ENCODE measurements around the gene ZNF471. TPM values are rescaled to one million over a fixed set of nuclear protein-coding genes. Genes with fewer than 3 reads are reported as not detected.

Gene ZNF471
- total RNA-seq, 1 experiment from 2014 or later: 0.07 TPM

DNA sequence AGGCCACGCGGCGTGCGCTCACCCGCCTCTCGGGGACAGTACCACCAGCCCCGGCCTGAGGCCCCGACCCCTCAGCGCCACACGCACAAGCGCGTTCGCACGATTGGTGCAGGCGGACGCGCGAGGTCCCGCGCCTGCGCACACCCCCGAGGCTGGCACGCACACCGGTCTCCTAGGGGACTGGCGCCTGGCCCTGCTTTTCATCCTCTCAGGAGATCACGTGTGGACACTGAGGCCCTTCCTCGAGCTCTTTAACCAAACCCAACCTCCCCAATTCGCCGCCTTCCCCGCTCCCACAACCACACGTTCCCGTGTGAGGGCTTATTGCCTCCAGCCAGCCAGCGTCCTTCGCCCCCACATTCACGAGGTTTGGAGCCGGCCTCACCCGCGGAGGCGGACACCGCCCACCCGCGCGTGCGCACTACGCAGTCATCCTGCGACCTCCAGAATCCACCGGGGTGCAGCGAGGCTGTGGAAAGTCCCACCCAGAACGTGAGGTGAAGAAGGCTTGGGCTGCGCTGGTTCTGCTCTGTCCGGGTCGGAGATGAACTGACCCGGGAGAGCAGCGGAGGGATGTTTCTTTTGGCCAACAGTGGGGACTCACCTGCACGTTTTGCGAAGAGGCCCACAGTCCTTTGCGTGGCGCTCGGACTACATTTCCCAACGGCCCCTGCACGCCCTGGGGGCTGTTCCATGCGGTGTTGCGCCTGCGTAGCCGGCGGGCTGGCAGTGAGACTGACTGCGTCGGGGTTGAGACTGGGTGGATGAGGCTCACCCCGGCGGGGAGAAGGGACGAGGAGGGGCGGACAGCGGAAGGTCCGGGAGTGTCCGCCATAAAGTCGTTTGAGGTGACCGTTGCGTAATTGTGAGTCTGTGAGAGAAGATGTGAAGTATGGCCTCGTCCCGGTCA lies 30.0 kb upstream of the ZNF471 start:
- no TSS peak for BruUV-seq (replicated peaks)
- POLR2A ChIA-PET (ENCODE audit: unreplicated experiment): no interaction called here
- Histone ChIP-seq H3K9me2 (replicated peaks; ENCODE audit: low read length) (no peaks in the 10 kb centered on the region), H3K9ac (ENCODE audit: low read length) (peak overlapping the region; percentile 59), H3K27me3 (ENCODE audit: low read length) (no peaks in the 10 kb centered on the region), H3K4me1 (ENCODE audit: insufficient read depth, low read length) (no peaks in the 10 kb centered on the region), H3K79me2 (ENCODE audit: low read length) (peaks cover 31% of the 10 kb centered on the region), H3K9me3 (ENCODE audit: low read length) (peaks cover 60% of the 10 kb centered on the region), H3K4me2 (ENCODE audit: low read length) (peak overlapping the region; percentile 91), H3K27ac (ENCODE audit: low read length) (peak overlapping the region; percentile 39), H3K4me3 (ENCODE audit: low read length) (peak overlapping the region; percentile 65), H3K36me3 (ENCODE audit: low read depth, low read length) (peaks cover 36% of the 10 kb centered on the region), H2AFZ (ENCODE audit: low read length) (peak overlapping the region; percentile 97), H3F3A (ENCODE audit: low read length, unreplicated experiment) (no peaks in the 10 kb centered on the region), H4K20me1 (ENCODE audit: low read length) (no peaks in the 10 kb centered on the region)
- TF ChIP-seq, protein P1, sequence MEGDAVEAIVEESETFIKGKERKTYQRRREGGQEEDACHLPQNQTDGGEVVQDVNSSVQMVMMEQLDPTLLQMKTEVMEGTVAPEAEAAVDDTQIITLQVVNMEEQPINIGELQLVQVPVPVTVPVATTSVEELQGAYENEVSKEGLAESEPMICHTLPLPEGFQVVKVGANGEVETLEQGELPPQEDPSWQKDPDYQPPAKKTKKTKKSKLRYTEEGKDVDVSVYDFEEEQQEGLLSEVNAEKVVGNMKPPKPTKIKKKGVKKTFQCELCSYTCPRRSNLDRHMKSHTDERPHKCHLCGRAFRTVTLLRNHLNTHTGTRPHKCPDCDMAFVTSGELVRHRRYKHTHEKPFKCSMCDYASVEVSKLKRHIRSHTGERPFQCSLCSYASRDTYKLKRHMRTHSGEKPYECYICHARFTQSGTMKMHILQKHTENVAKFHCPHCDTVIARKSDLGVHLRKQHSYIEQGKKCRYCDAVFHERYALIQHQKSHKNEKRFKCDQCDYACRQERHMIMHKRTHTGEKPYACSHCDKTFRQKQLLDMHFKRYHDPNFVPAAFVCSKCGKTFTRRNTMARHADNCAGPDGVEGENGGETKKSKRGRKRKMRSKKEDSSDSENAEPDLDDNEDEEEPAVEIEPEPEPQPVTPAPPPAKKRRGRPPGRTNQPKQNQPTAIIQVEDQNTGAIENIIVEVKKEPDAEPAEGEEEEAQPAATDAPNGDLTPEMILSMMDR (conservative IDR thresholded peaks at IDR 0.05; ENCODE audit: low read depth, low read length): no peak
- TF ChIP-seq EZH2phosphoT487 (IDR thresholded peaks at IDR 0.05; ENCODE audit: borderline replicate concordance, low read length) (no peak), EZH2 (IDR thresholded peaks at IDR 0.05; ENCODE audit: low read length, unreplicated experiment) (no peak)
- peak; percentile 86 for DNase-seq
- ATAC-seq: peak; percentile 90
- CTCF ChIA-PET: no interaction called here
- intact Hi-C loops (cut with micrococcal nuclease): loop anchor here (5.0 kb wide), 1 partner anchor 335 kb away; the partner anchor contains the start of gene ZNF444

DNA sequence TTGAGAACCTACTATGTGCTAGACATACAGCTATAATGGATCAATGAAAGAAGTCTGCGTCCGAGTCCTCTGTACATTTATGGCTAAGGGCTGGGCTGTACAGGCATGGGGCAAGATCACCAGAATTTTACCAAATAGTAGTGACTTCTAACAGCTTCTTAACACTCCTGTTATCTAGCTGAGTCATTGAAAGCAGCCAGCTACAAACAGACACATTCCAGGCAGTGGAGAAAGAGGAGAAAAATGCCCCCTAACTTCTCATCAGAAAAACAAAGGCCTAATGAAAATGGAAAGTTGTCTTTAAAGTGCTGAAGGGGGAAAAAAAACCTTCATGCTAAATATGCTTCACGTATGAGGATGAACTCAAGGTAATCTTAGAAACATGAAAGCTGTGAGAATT lies 16.3 kb upstream of the ZNF471 start:
- Histone ChIP-seq H3K9ac (ENCODE audit: low read length) (no peak overlapping the region), H3F3A (ENCODE audit: low read length, unreplicated experiment) (no peaks in the 10 kb centered on the region), H3K9me2 (replicated peaks; ENCODE audit: low read length) (no peaks in the 10 kb centered on the region), H3K4me1 (ENCODE audit: insufficient read depth, low read length) (no peaks in the 10 kb centered on the region), H3K4me2 (ENCODE audit: low read length) (no peak overlapping the region), H3K36me3 (ENCODE audit: low read depth, low read length) (peaks cover 54% of the 10 kb centered on the region), H3K27ac (ENCODE audit: low read length) (no peak overlapping the region), H4K20me1 (ENCODE audit: low read length) (no peaks in the 10 kb centered on the region), H3K79me2 (ENCODE audit: low read length) (0 out of 2 replicates have a peak, but pooled peaks cover 6% of the 10 kb centered on the region), H3K4me3 (ENCODE audit: low read length) (no peak overlapping the region), H3K27me3 (ENCODE audit: low read length) (no peaks in the 10 kb centered on the region), H3K9me3 (ENCODE audit: low read length) (peaks cover 84% of the 10 kb centered on the region), H2AFZ (ENCODE audit: low read length) (no peak overlapping the region)
- no peak for ATAC-seq
- POLR2A ChIA-PET (ENCODE audit: unreplicated experiment): no interaction called here
- no peak for DNase-seq
- no TSS peak for BruUV-seq (replicated peaks)
- TF ChIP-seq EZH2 (IDR thresholded peaks at IDR 0.05; ENCODE audit: low read length, unreplicated experiment) (no peak), EZH2phosphoT487 (IDR thresholded peaks at IDR 0.05; ENCODE audit: borderline replicate concordance, low read length) (no peak)
- TF ChIP-seq, protein P1 (conservative IDR thresholded peaks at IDR 0.05; ENCODE audit: low read depth, low read length): no peak
- intact Hi-C loops (cut with micrococcal nuclease): no loop called here
- CTCF ChIA-PET: no interaction called here

DNA sequence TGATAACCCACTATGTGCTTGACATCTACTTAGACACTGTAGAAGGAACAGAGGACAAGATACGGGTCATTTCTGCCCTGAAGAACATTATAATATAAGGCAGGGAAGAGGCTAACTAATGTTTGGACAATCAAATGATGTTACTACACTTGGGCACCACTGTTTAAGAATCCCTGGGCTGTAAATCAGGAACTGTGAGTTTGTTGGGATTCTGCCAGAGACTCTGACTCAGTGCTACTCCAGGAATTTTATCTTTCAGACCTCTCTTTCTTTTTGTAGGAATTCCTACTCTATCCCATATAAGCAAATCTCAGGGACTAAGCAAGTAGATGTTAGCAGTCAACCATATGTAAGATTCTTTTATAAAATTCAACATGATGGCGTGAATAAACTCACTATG lies 3.1 kb upstream of the ZNF471 start:
- no peaks in the 10 kb centered on the region for H3F3A ChIP-seq (ENCODE audit: low read length, unreplicated experiment)

More for the DNA sequence above, 3.1 kb upstream of the ZNF471 start:
- H3K9ac ChIP-seq (ENCODE audit: low read length): no peak overlapping the region
- ChIA-PET POLR2A (ENCODE audit: unreplicated experiment) (no interaction called here), CTCF (no interaction called here)
- H3K4me2 ChIP-seq (ENCODE audit: low read length): no peak overlapping the region
- H3K9me3 ChIP-seq (ENCODE audit: low read length): peaks cover 61% of the 10 kb centered on the region
- H3K27ac ChIP-seq (ENCODE audit: low read length): no peak overlapping the region
- no peaks in the 10 kb centered on the region for H4K20me1 ChIP-seq (ENCODE audit: low read length)
- ATAC-seq (no peak), DNase-seq (no peak)
- TF ChIP-seq EZH2phosphoT487 (IDR thresholded peaks at IDR 0.05; ENCODE audit: borderline replicate concordance, low read length) (no peak), EZH2 (IDR thresholded peaks at IDR 0.05; ENCODE audit: low read length, unreplicated experiment) (no peak)
- TF ChIP-seq, protein P1 (conservative IDR thresholded peaks at IDR 0.05; ENCODE audit: low read depth, low read length): no peak
- intact Hi-C loops (cut with micrococcal nuclease): no loop called here
- no peak overlapping the region for H3K4me3 ChIP-seq (ENCODE audit: low read length)
- peaks cover 9% of the 10 kb centered on the region; the same call in 1 of the 2 replicates for H3K36me3 ChIP-seq (ENCODE audit: low read depth, low read length)
- no peak overlapping the region for H2AFZ ChIP-seq (ENCODE audit: low read length)
- no peaks in the 10 kb centered on the region for H3K4me1 ChIP-seq (ENCODE audit: insufficient read depth, low read length)
- H3K79me2 ChIP-seq (ENCODE audit: low read length): no peaks in the 10 kb centered on the region
- no peaks in the 10 kb centered on the region for H3K9me2 ChIP-seq (replicated peaks; ENCODE audit: low read length)
- BruUV-seq (replicated peaks): no TSS peak
- H3K27me3 ChIP-seq (ENCODE audit: low read length): no peaks in the 10 kb centered on the region

All from PC-3 (cell line).